SK-N-SH (cell line): ENCODE data around the gene GNA15. TPM values are rescaled to one million over a fixed set of nuclear protein-coding genes. Genes with fewer than 3 reads are reported as not detected.

ENCODE experiments used
- CTCF ChIA-PET: fragments of 300-600, 350-600 bp; formaldehyde crosslinking; extraction: SDS; loops from one replicate; lab custom pipeline; 2021; lab: Yijun Ruan, JAX
- POLR2A ChIA-PET: fragments of 350-600 bp; sonication (Branson Sonifier 250); formaldehyde crosslinking; extraction: SDS; loops from one replicate; lab custom pipeline; 2020; ENCODE audit warnings: antibody characterized with exemption, inconsistent platforms; lab: Yijun Ruan, JAX
- DNase-seq: peaks from one replicate; pipeline ENCODE4 v3.0.0; 2012
- H2AFZ ChIP-seq: fragments of 200-600 bp; sonication (generic); 2 replicates; pipeline ENCODE4 v1.8.1; 2016; ENCODE audit warnings: antibody characterized with exemption, mild to moderate bottlenecking, low read depth
- H3F3A ChIP-seq: fragments of 200-600 bp; sonication (generic); replicated peaks from 2 replicates; pipeline ENCODE3; 2016; ENCODE audit warnings: antibody characterized with exemption, mild to moderate bottlenecking; ENCODE audit not compliant: insufficient read depth
- H3K27ac ChIP-seq, 2 experiments: fragments of 200-500 bp in 1 of 2; fragments of 200-600 bp in 1 of 2; sonication (Bioruptor generic) in 1 of 2; sonication (generic), shearing (Covaris generic) in 1 of 2; 2 replicates each; pipeline versions ENCODE4 v1.5.1 to v1.6.1; 2014 to 2016; ENCODE audit warnings: low read depth in 2 of 2, inconsistent platforms in 1 of 2, low read length in 1 of 2, mild to moderate bottlenecking in 1 of 2, mixed read lengths in 1 of 2
- H3K27me3 ChIP-seq: fragments of 200-600 bp; sonication (generic), shearing (Covaris generic); 2 replicates; pipeline ENCODE4 v1.6.1; 2016; ENCODE audit warnings: mixed run types; ENCODE audit not compliant: insufficient read depth
- H3K36me3 ChIP-seq, 2 experiments: fragments of 200-500 bp in 1 of 2; fragments of 200-600 bp in 1 of 2; sonication (Bioruptor generic) in 1 of 2; sonication (generic) in 1 of 2; replicated peaks in 1 of 2; 2 replicates each; pipeline versions ENCODE3 to v1.5.1; 2014 to 2016; ENCODE audit warnings: low read length in 1 of 2, mild to moderate bottlenecking in 1 of 2; ENCODE audit not compliant: insufficient read depth in 2 of 2, control insufficient read depth in 1 of 2
- H3K4me1 ChIP-seq, 2 experiments: fragments of 200-500 bp in 1 of 2; fragments of 200-600 bp in 1 of 2; sonication (Bioruptor generic) in 1 of 2; sonication (generic), shearing (Covaris generic) in 1 of 2; 2 replicates each; pipeline versions ENCODE4 v1.5.1 to v1.6.1; 2014 to 2016; ENCODE audit warnings: low read depth in 1 of 2, low read length in 1 of 2, mixed run types in 1 of 2; ENCODE audit not compliant: insufficient read depth in 2 of 2, control insufficient read depth in 1 of 2
- H3K4me2 ChIP-seq: fragments of 200-600 bp; sonication (generic), shearing (Covaris generic); 2 replicates; pipeline ENCODE4 v1.6.1; 2017; ENCODE audit warnings: mixed run types
- H3K4me3 ChIP-seq, 2 experiments: fragments of 200-500 bp in 1 of 2; fragments of 200-600 bp in 1 of 2; sonication (Bioruptor generic) in 1 of 2; sonication (generic), shearing (Covaris generic) in 1 of 2; 2 replicates each; pipeline versions ENCODE4 v1.5.1 to v1.8.1; 2014 to 2016; ENCODE audit warnings: low read depth in 2 of 2, inconsistent platforms in 1 of 2, low read length in 1 of 2, mild to moderate bottlenecking in 1 of 2, mixed read lengths in 1 of 2, moderate library complexity in 1 of 2
- H3K79me2 ChIP-seq: fragments of 200-600 bp; sonication (generic); 2 replicates; pipeline ENCODE4 v1.8.1; 2017; ENCODE audit warnings: mild to moderate bottlenecking; ENCODE audit not compliant: insufficient read depth
- H3K9ac ChIP-seq: fragments of 200-600 bp; sonication (generic); 2 replicates; pipeline ENCODE4 v1.6.1; 2017; ENCODE audit warnings: mixed run types
- H3K9me2 ChIP-seq: fragments of 200-600 bp; sonication (generic); 2 replicates; pipeline ENCODE4 v1.6.1; 2017; ENCODE audit warnings: mixed run types
- H3K9me3 ChIP-seq: fragments of 200-600 bp; sonication (generic); 2 replicates; pipeline ENCODE4 v1.6.1; 2017; ENCODE audit warnings: mixed run types, mild to moderate bottlenecking, moderate library complexity
- H4K20me1 ChIP-seq: fragments of 200-600 bp; sonication (generic); 2 replicates; pipeline ENCODE4 v1.6.1; 2017; ENCODE audit warnings: mild to moderate bottlenecking, mixed run types; ENCODE audit not compliant: insufficient read depth
- EZH2phosphoT487 ChIP-seq: fragments of 200-600 bp; sonication (generic); IDR thresholded peaks from 2 replicates; pipeline ENCODE4 v1.6.1; 2017; ENCODE audit warnings: low read depth, mixed run types, mild to moderate bottlenecking, antibody characterized with exemption, moderate library complexity, borderline replicate concordance
- FOXM1 ChIP-seq: IDR thresholded peaks from 2 replicates; pipeline ENCODE4 v1.4.0; 2012; ENCODE audit warnings: low read depth, mild to moderate bottlenecking
- GABPA ChIP-seq: IDR thresholded peaks from 2 replicates; pipeline ENCODE4 v1.4.0; 2012; ENCODE audit warnings: low read depth, mild to moderate bottlenecking
- GATA2 ChIP-seq: sonication (generic); formaldehyde crosslinking; IDR thresholded peaks from 2 replicates; pipeline ENCODE4 v1.5.0; 2020; ENCODE audit warnings: mild to moderate bottlenecking, missing genetic modification reagents
- IRF3 ChIP-seq: fragments of 150-350 bp; IDR thresholded peaks from 2 replicates; pipeline ENCODE4 v1.6.1; 2016; ENCODE audit warnings: mild to moderate bottlenecking, low read depth, low read length
- JUND ChIP-seq: IDR thresholded peaks from 2 replicates; pipeline ENCODE4 v1.4.0; 2012
- NFIC ChIP-seq: IDR thresholded peaks from 2 replicates; pipeline ENCODE4 v1.4.0; 2012; ENCODE audit warnings: borderline replicate concordance
- POLR2AphosphoS5 ChIP-seq: IDR thresholded peaks from 2 replicates; pipeline ENCODE4 v1.6.1; 2012; ENCODE audit warnings: low read depth, low read length
- RCOR1 ChIP-seq: fragments of 150-350 bp; IDR thresholded peaks from 2 replicates; pipeline ENCODE4 v1.6.1; 2017; ENCODE audit warnings: antibody characterized with exemption, low read length
- TCF12 ChIP-seq: IDR thresholded peaks from 2 replicates; pipeline ENCODE4 v1.4.0; 2012
- ZBTB33 ChIP-seq: IDR thresholded peaks from 2 replicates; pipeline ENCODE4 v1.4.0; 2012; ENCODE audit warnings: low read depth, borderline replicate concordance
- WGBS: methylation state at CpG from one replicate; pipeline ENCODE4 v1.1.6; 2017; ENCODE audit warnings: low lambda C conversion rate; 5-methylcytosine and 5-hydroxymethylcytosine counted together
- polyA plus RNA-seq, 3 experiments: library from polyadenylated mRNA; depleted of rRNA; stranded (reverse); fragments of >200 nt; gene quantifications; 2 replicates each; pipeline ENCODE4 v1.2.3, GENCODE V29; 2012
- TF ChIP-seq, protein P1 (sequence below): fragments of 200-600 bp; sonication (generic); IDR thresholded peaks from 2 replicates; pipeline ENCODE4 v1.6.1; 2017; ENCODE audit warnings: antibody characterized with exemption, mild to moderate bottlenecking, moderate library complexity
- TF ChIP-seq, protein P2 (sequence below): IDR thresholded peaks from 2 replicates; pipeline ENCODE4 v1.4.0; 2012; ENCODE audit warnings: low read depth

Gene GNA15
- polyA plus RNA-seq, 1 of the 3 experiments (the other 2 are of a cell fraction), result 0.05 TPM

- WGBS, result 84% methylated on average over 8 of the region's 14 CpGs
- CTCF ChIA-PET, result interaction anchor here (1.6 to 12.3 kb wide), 4 partner anchors 25 to 136 kb away, joined by 3 to 154 read pairs (median 12); no protein-coding TSS in a partner anchor
Measured at GRCh38 chr19:3100331-3100730, 35.5 kb upstream of the GNA15 start.

More at GRCh38 chr19:3100331-3100730, 35.5 kb upstream of the GNA15 start:
- Histone ChIP-seq H3K27ac (no peak overlapping the region), H4K20me1 (peaks cover 93% of the 10 kb centered on the region), H3K9me2 (no peaks in the 10 kb centered on the region), H3K4me2 (no peak overlapping the region), H3K36me3 (no peaks in the 10 kb centered on the region), H3K4me1 (peaks cover 0 to 22% of the 10 kb centered on the region in 2 experiments; a peak in 1 of 4 replicates), H3K27me3 (no peaks in the 10 kb centered on the region), H3K9me3 (no peaks in the 10 kb centered on the region), H2AFZ (no peak overlapping the region), H3K4me3 (no peak overlapping the region), H3K9ac (no peak overlapping the region), H3K79me2 (peaks cover 95% of the 10 kb centered on the region), H3F3A (no peaks in the 10 kb centered on the region)
- DNase-seq, result no peak
- POLR2A ChIA-PET, result no interaction called here
- TF ChIP-seq JUND (no peak), TCF12 (no peak), FOXM1 (no peak), GATA2 (CRISPR knock-in tag) (no peak), EZH2phosphoT487 (no peak), GABPA (no peak), ZBTB33 (no peak), POLR2AphosphoS5 (no peak), RCOR1 (no peak), NFIC (no peak), IRF3 (no peak)
- TF ChIP-seq, protein P1, sequence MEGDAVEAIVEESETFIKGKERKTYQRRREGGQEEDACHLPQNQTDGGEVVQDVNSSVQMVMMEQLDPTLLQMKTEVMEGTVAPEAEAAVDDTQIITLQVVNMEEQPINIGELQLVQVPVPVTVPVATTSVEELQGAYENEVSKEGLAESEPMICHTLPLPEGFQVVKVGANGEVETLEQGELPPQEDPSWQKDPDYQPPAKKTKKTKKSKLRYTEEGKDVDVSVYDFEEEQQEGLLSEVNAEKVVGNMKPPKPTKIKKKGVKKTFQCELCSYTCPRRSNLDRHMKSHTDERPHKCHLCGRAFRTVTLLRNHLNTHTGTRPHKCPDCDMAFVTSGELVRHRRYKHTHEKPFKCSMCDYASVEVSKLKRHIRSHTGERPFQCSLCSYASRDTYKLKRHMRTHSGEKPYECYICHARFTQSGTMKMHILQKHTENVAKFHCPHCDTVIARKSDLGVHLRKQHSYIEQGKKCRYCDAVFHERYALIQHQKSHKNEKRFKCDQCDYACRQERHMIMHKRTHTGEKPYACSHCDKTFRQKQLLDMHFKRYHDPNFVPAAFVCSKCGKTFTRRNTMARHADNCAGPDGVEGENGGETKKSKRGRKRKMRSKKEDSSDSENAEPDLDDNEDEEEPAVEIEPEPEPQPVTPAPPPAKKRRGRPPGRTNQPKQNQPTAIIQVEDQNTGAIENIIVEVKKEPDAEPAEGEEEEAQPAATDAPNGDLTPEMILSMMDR, result no peak
- TF ChIP-seq, protein P2, sequence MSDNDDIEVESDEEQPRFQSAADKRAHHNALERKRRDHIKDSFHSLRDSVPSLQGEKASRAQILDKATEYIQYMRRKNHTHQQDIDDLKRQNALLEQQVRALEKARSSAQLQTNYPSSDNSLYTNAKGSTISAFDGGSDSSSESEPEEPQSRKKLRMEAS, result no peak
